Adrenal gland (tissue), 12 donors: Measurements from ENCODE around the gene PRKCE. TPM values are rescaled to one million over a fixed set of nuclear protein-coding genes. Genes with fewer than 3 reads are reported as not detected.

Source experiments
- DNase-seq, 7 donors: peaks; one replicate each; pipeline ENCODE4 v3.0.0-alpha.2; 2019 to 2020
- H3K27ac ChIP-seq, 5 donors: fragments of 200-600 bp; sonication (generic) in 4 of 5; 1 replicate in 3 of 5; 2 replicates in 2 of 5; pipeline versions ENCODE4 v1.5.1 to v1.8.0; 2016 to 2020; ENCODE audit warnings: mild to moderate bottlenecking in 1 of 5
- H3K27me3 ChIP-seq: fragments of 200-600 bp; 2 replicates; pipeline ENCODE4 v1.8.0; 2021
- H3K36me3 ChIP-seq, 2 donors: fragments of 200-600 bp; replicated peaks in 1 of 2; 1 replicate in 1 of 2; 2 replicates in 1 of 2; pipeline versions ENCODE4 v1.5.1 to v1.8.0; 2018 to 2022
- H3K4me1 ChIP-seq, 2 donors: fragments of 200-600 bp; replicated peaks in 1 of 2; 1 replicate in 1 of 2; 2 replicates in 1 of 2; pipeline versions ENCODE4 v1.5.1 to v1.8.0; 2018 to 2021
- H3K4me3 ChIP-seq, 4 donors: fragments of 200-600 bp; sonication (generic) in 3 of 4; one replicate each; pipeline ENCODE4 v1.5.1; 2016 to 2018
- H3K9me3 ChIP-seq, 3 donors: fragments of 200-600 bp; sonication (generic) in 1 of 3; replicated peaks in 1 of 3; 1 replicate in 2 of 3; 2 replicates in 1 of 3; pipeline versions ENCODE4 v1.5.1 to v1.8.0; 2016 to 2021
- POLR2A ChIP-seq, 2 donors: fragments of 450-650 bp; IDR thresholded peaks; one replicate each; pipeline ENCODE4 v1.6.1; 2017; ENCODE audit warnings: antibody characterized with exemption in 2 of 2, mild to moderate bottlenecking in 2 of 2, moderate library complexity in 1 of 2
- WGBS, 4 donors: extraction: QIAGEN DNeasy Blood & Tissue Kit in 2 of 4; methylation state at CpG; one replicate each; pipeline versions ENCODE4 v1.1.5 to v1.1.7; 2013 to 2017; 5-methylcytosine and 5-hydroxymethylcytosine counted together
- intact Hi-C, 2 donors: fragments of 100-400 bp; cut with DNase I; formaldehyde crosslinking; loops; one replicate each; pipeline versions ENCODE4 v1.14.1 to v1.15.0; 2022 to 2023
- polyA plus RNA-seq, 3 donors: library from polyadenylated mRNA; stranded (reverse); fragments of 200-250 nt in 2 of 3; fragments of 350-450 nt in 1 of 3; fragmentation: Illumina TruSeq in 1 of 3; extraction: RNeasy Lipid Tissue Mini Kit (QIAGEN cat#74804) in 1 of 3; gene quantifications; one replicate each; pipeline ENCODE4 v1.2.3, GENCODE V29; 2013 to 2014
- total RNA-seq, 9 donors: library from RNA; depleted of rRNA in 4 of 9; stranded (reverse); fragments of >200 nt in 4 of 9; fragments of 120-200 nt in 1 of 9; fragmentation: NEBNext Ultra II Directional in 1 of 9; extraction: Animal tissue kit (Norgen Biotek cat#: 25700) in 1 of 9; gene quantifications; one replicate each; pipeline versions ENCODE4 v1.1.0 to v1.2.4, GENCODE V29; 2013 to 2023
- TF ChIP-seq, protein P1 (sequence below), 6 experiments: fragments of 450-650 bp in 4 of 6; fragments of 200-600 bp in 2 of 6; sonication (generic) in 1 of 6; IDR thresholded peaks; 1 replicate in 5 of 6; 2 replicates in 1 of 6; pipeline versions ENCODE4 v1.5.1 to v1.8.0; 2016 to 2021; ENCODE audit warnings: antibody characterized with exemption in 6 of 6, mild to moderate bottlenecking in 2 of 6, moderate library complexity in 1 of 6
- donor health status: healthy with polysubstance abuse.
- donor health status: Bipolar disorder and iron deficiency.
- donor health status: DM: yes; HTN: yes; CAD: no.
- donor health status: DM: no; HTN: no; CAD: no.
- donor health status: DM: no; HTN: no; CAD: no.
- donor health status: DM: yes; HTN: yes; CAD: no.

Gene PRKCE
- total and polyA plus RNA-seq, 12 donors = 1.9 to 19.2 (median 8.0) TPM

DNA sequence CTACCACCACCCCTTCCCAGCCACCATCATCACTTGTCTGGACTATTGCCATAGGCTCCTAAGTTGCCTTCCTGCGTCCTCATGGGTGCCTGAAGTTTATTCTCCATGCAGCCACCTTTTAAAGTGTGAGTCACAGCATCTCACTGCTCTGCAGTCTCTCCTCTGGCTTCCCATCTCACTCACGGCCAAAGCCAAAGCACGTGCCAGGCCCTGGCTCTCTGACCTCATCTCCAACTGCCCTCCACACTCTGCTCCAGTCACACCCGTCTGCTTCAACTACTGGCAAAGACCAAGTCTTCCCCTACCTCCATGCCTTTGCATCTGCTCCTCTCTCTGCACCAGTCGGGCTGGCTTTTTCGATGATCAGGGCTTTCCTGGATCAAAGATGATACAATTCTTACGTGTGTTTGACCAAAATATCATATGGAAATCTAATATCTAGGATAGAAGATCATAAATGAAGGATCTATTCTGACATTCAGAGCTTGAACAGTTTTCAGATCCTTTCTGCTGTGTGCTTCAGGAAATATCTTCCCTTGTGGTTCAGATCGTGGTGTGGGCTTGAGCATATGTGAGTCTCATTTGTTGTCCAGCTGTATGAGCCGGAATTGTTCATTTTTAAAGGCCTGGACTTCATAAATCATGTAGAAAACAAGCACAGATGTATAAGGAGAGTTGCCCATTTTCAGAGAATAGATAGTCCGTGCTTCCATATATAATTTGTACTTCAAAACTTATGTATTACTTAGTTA is 175.6 kb downstream of the PRKCE start:
- H3K4me1 ChIP-seq = peaks cover 4 to 5% of the 10 kb centered on the region in 2 donors
- H3K27ac ChIP-seq = no peak overlapping the region
- H3K4me3 ChIP-seq = no peak overlapping the region
- no peak for TF ChIP-seq POLR2A (IDR thresholded peaks at IDR 0.05)
- TF ChIP-seq, protein P1, sequence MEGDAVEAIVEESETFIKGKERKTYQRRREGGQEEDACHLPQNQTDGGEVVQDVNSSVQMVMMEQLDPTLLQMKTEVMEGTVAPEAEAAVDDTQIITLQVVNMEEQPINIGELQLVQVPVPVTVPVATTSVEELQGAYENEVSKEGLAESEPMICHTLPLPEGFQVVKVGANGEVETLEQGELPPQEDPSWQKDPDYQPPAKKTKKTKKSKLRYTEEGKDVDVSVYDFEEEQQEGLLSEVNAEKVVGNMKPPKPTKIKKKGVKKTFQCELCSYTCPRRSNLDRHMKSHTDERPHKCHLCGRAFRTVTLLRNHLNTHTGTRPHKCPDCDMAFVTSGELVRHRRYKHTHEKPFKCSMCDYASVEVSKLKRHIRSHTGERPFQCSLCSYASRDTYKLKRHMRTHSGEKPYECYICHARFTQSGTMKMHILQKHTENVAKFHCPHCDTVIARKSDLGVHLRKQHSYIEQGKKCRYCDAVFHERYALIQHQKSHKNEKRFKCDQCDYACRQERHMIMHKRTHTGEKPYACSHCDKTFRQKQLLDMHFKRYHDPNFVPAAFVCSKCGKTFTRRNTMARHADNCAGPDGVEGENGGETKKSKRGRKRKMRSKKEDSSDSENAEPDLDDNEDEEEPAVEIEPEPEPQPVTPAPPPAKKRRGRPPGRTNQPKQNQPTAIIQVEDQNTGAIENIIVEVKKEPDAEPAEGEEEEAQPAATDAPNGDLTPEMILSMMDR (IDR thresholded peaks at IDR 0.05) = no peak
- no peaks in the 10 kb centered on the region for H3K9me3 ChIP-seq
- DNase-seq = peak in 5 of 7 donors; percentile 49 to 73 (median 54)
- intact Hi-C loops = no loop called here
- H3K27me3 ChIP-seq = no peaks in the 10 kb centered on the region
- WGBS, 4 donors = 70 to 88% (median 78%) methylated on average over 10 of the region's 10 CpGs
- no peaks in the 10 kb centered on the region for H3K36me3 ChIP-seq

GRCh38 chr2:45830322-45830721 is 178.8 kb downstream of the PRKCE start:
- TF ChIP-seq, protein P1 (IDR thresholded peaks at IDR 0.05) = no peak
- H3K4me3 ChIP-seq = no peak overlapping the region
- no peaks in the 10 kb centered on the region for H3K36me3 ChIP-seq
- intact Hi-C loops = no loop called here
- no peak for DNase-seq
- H3K4me1 ChIP-seq = no peaks in the 10 kb centered on the region
- H3K9me3 ChIP-seq = no peaks in the 10 kb centered on the region
- H3K27ac ChIP-seq = no peak overlapping the region
- no peaks in the 10 kb centered on the region for H3K27me3 ChIP-seq

DNA sequence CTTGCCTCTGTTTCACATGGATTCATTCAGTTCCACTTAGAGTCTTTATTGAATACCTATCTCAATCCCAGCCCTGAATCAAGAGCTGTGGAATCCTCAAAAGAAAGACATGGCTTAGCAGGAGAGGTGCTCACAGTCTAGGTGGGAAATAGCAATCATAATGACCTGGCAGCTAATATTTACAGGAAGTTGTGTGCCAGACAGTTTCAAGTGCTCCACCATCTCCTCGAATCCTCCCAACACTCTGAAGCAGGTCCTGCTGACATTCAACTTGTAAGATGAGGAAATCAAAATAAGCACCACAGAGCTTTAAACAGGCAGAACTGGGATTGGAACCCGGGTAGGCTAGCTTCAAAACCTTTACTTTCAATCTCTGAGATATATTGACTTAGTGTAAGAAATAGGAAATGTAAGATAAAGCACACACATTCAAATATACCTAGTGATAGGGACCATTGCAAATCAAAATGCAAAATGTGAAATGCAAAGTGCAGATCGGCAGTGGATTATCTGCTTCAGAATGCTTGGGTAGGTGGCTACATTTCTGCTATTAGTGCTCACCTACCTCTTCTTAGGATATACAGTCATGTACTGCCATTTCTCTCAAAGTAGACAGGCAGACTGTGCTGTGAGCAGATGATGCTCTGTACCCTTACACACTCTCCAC is 182.0 kb downstream of the PRKCE start:
- no peaks in the 10 kb centered on the region for H3K36me3 ChIP-seq
- TF ChIP-seq POLR2A (IDR thresholded peaks at IDR 0.05) = no peak
- TF ChIP-seq, protein P1 (IDR thresholded peaks at IDR 0.05) = no peak
- H3K27me3 ChIP-seq = no peaks in the 10 kb centered on the region
- H3K9me3 ChIP-seq = no peaks in the 10 kb centered on the region
- no peak overlapping the region for H3K4me3 ChIP-seq
- WGBS, 4 donors = 83 to 88% (median 84%) methylated on average over 3 of the region's 3 CpGs
- H3K4me1 ChIP-seq = no peaks in the 10 kb centered on the region
- H3K27ac ChIP-seq = no peak overlapping the region
- no peak for DNase-seq
- intact Hi-C loops = no loop called here

DNA sequence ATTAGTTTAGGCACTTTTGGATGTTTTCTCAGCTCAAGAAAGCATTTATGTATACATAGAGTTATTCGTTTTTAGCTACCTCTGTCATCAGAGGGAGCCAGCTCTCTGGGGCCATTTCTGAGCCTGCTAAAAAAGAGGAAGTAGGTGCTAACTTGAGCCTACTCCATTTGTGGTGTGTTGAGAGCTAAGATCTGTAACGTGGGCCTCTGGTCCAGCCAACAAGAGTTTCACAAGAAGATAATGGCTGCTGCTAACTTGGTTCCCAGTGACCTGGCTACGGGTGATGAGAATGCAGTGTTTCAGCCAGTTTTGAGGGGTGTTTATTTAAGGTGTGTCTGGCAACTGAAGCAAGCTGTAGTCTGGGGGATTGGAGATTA is 182.5 kb downstream of the PRKCE start:
- WGBS, 4 donors = 66 to 77% (median 73%) methylated on average over 3 of the region's 3 CpGs
- DNase-seq = no peak
- Histone ChIP-seq H3K27ac (no peak overlapping the region), H3K4me1 (peaks cover 0 to 1% of the 10 kb centered on the region in 2 donors), H3K27me3 (no peaks in the 10 kb centered on the region), H3K4me3 (no peak overlapping the region), H3K9me3 (no peaks in the 10 kb centered on the region), H3K36me3 (no peaks in the 10 kb centered on the region)
- TF ChIP-seq, protein P1 (IDR thresholded peaks at IDR 0.05) = no peak
- TF ChIP-seq POLR2A (IDR thresholded peaks at IDR 0.05) = no peak
- intact Hi-C loops = no loop called here
